ACC112 (cell line): Measurements from ENCODE around the gene TBC1D13.
"Not testable (repeated sequence)": the region's sequence is repeated elsewhere in the genome, so short reads cannot be mapped to it uniquely, and the experiment has no call there.

Experiments
- H2AFZ ChIP-seq: fragments of 200-600 bp; sonication (generic); one replicate; pipeline ENCODE4 v1.6.0; 2017; ENCODE audit warnings: antibody characterized with exemption, low read length; ENCODE audit not compliant: unreplicated experiment
- H3K27ac ChIP-seq: fragments of 200-600 bp; sonication (generic); 2 replicates; pipeline ENCODE4 v1.5.1; 2014; ENCODE audit warnings: low read depth, mild to moderate bottlenecking, antibody characterized with exemption, low read length, moderate library complexity
- H3K27me3 ChIP-seq: fragments of 200-600 bp; sonication (generic); 2 replicates; pipeline ENCODE4 v1.6.1; 2014; ENCODE audit warnings: mild to moderate bottlenecking, antibody characterized with exemption, low read length, moderate library complexity, mixed read lengths; ENCODE audit not compliant: insufficient read depth
- H3K36me3 ChIP-seq: fragments of 200-600 bp; sonication (generic); 2 replicates; pipeline ENCODE4 v1.6.1; 2016; ENCODE audit warnings: mild to moderate bottlenecking, antibody characterized with exemption, low read length, moderate library complexity, mixed read lengths; ENCODE audit not compliant: insufficient read depth
- H3K4me1 ChIP-seq: fragments of 200-600 bp; sonication (generic); one replicate; pipeline ENCODE4 v1.6.1; 2016; ENCODE audit warnings: low read length, mixed read lengths; ENCODE audit not compliant: insufficient read depth, unreplicated experiment, control insufficient read depth
- H3K4me3 ChIP-seq: fragments of 200-600 bp; sonication (generic); 2 replicates; pipeline ENCODE4 v1.5.1; 2014; ENCODE audit warnings: mild to moderate bottlenecking, low read depth, low read length
- H3K79me2 ChIP-seq: fragments of 200-600 bp; sonication (generic); one replicate; pipeline ENCODE4 v1.6.0; 2016; ENCODE audit warnings: low read length; ENCODE audit not compliant: control insufficient read depth, unreplicated experiment, insufficient read depth

TBC1D13 gene

GRCh38 chr9:128851024-128851423 is 64.0 kb downstream of the TBC1D13 start:
- H3K36me3 ChIP-seq, H3K4me1 ChIP-seq, H3K79me2 ChIP-seq, H3K27me3 ChIP-seq, H3K4me3 ChIP-seq, H2AFZ ChIP-seq, H3K27ac ChIP-seq: not testable (repeated sequence)

- H3K79me2 ChIP-seq, H3K4me1 ChIP-seq, H3K36me3 ChIP-seq, H3K4me3 ChIP-seq, H3K27me3 ChIP-seq, H2AFZ ChIP-seq, H3K27ac ChIP-seq: not testable (repeated sequence)
Measured at GRCh38 chr9:128851779-128852600, 64.9 kb downstream of the TBC1D13 start.

GRCh38 chr9:128852646-128853045 is 65.6 kb downstream of the TBC1D13 start:
- H3K27me3 ChIP-seq, H3K4me3 ChIP-seq, H3K36me3 ChIP-seq, H3K79me2 ChIP-seq, H3K4me1 ChIP-seq, H2AFZ ChIP-seq, H3K27ac ChIP-seq: not testable (repeated sequence)

- H3K79me2 ChIP-seq, H3K4me3 ChIP-seq, H3K36me3 ChIP-seq, H2AFZ ChIP-seq, H3K4me1 ChIP-seq, H3K27me3 ChIP-seq, H3K27ac ChIP-seq: not testable (repeated sequence)
Measured at GRCh38 chr9:128854454-128854853, 67.4 kb downstream of the TBC1D13 start.

GRCh38 chr9:128858476-128858875 is 71.4 kb downstream of the TBC1D13 start:
- not testable (repeated sequence) for H3K27me3 ChIP-seq, H2AFZ ChIP-seq, H3K27ac ChIP-seq, H3K79me2 ChIP-seq, H3K4me1 ChIP-seq, H3K36me3 ChIP-seq, H3K4me3 ChIP-seq
